ENCODE measurements around the gene SPATS2L.

DNA sequence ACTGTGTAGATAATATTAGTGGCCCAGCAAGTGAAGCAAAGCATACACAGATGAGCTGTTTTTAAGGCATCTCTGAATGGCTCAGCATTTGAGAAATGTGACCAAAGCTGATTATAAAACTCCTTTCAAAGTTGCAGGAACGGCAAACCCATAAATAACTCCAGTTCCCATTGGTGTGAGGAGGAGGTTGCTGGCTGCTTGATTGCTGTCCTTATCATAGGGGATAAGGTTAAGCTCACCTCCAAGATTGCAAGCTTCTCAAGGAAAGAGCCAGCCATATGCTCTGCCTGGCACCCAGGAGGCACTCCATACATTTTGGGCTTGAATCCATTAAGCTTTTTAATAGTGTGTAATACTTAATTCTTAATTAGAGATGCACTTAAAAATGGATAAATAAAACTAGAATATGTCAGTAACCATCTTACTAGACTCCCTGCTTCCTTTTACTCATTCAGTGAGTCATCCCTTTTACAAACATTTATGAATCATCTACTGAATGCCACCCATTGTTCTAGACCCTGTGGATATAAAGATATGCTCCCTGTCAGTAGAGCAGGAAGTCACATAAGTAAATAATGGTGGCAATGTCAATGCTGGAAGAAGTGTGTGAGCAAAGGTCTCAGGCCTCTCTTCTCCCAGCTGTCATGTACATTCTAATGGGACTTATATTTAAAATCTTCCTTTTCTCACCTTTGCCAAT, 99.3 kb downstream of the SPATS2L start:
- TF ChIP-seq, protein P1, sequence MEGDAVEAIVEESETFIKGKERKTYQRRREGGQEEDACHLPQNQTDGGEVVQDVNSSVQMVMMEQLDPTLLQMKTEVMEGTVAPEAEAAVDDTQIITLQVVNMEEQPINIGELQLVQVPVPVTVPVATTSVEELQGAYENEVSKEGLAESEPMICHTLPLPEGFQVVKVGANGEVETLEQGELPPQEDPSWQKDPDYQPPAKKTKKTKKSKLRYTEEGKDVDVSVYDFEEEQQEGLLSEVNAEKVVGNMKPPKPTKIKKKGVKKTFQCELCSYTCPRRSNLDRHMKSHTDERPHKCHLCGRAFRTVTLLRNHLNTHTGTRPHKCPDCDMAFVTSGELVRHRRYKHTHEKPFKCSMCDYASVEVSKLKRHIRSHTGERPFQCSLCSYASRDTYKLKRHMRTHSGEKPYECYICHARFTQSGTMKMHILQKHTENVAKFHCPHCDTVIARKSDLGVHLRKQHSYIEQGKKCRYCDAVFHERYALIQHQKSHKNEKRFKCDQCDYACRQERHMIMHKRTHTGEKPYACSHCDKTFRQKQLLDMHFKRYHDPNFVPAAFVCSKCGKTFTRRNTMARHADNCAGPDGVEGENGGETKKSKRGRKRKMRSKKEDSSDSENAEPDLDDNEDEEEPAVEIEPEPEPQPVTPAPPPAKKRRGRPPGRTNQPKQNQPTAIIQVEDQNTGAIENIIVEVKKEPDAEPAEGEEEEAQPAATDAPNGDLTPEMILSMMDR (conservative IDR thresholded peaks at IDR 0.05; ENCODE audit: low read depth, low read length): no peak
- TF ChIP-seq EZH2 (IDR thresholded peaks at IDR 0.05; ENCODE audit: low read length, unreplicated experiment) (no peak), EZH2phosphoT487 (IDR thresholded peaks at IDR 0.05; ENCODE audit: borderline replicate concordance, low read length) (no peak)
